C4-2B (cell line): ENCODE data around the gene SLC2A13.
"Not testable (repeated sequence)": the region's sequence is repeated elsewhere in the genome, so short reads cannot be mapped to it uniquely, and the experiment has no call there.

Experiments used
- H3K27ac ChIP-seq: fragments of 450-650 bp; 2 replicates; pipeline ENCODE4 v1.5.1; 2017
- CTCF ChIP-seq: fragments of 450-650 bp; conservative IDR thresholded peaks from 2 replicates; pipeline ENCODE4 v1.5.1; 2017; ENCODE audit warnings: mild to moderate bottlenecking
- ZFX ChIP-seq: fragments of 450-650 bp; IDR thresholded peaks from 2 replicates; pipeline ENCODE4 v1.6.1; 2017

SLC2A13 gene

GRCh38 chr12:39872425-39872824 is 233.5 kb downstream of the SLC2A13 start:
- H3K27ac ChIP-seq = no peak overlapping the region
- TF ChIP-seq ZFX (no peak), CTCF (no peak)

- H3K27ac ChIP-seq = no peak overlapping the region
- TF ChIP-seq ZFX (no peak), CTCF (no peak)
These were observed 237.6 kb downstream of the SLC2A13 start for GRCh38 chr12:39868328-39868725.

GRCh38 chr12:39867631-39868327 is 238.1 kb downstream of the SLC2A13 start:
- TF ChIP-seq ZFX = no peak
- TF ChIP-seq CTCF = no peak

GRCh38 chr12:39866135-39866534 is 239.7 kb downstream of the SLC2A13 start:
- H3K27ac ChIP-seq = no peak overlapping the region
- TF ChIP-seq CTCF (no peak), ZFX (no peak)

More at GRCh38 chr12:39867631-39868327, 238.1 kb downstream of the SLC2A13 start:
- H3K27ac ChIP-seq = no peak overlapping the region

GRCh38 chr12:39860695-39861094 is 245.2 kb downstream of the SLC2A13 start:
- no peak for TF ChIP-seq CTCF
- no peak for TF ChIP-seq ZFX
- no peak overlapping the region for H3K27ac ChIP-seq

- no peak for TF ChIP-seq CTCF
- no peak for TF ChIP-seq ZFX
- H3K27ac ChIP-seq = no peak overlapping the region
These were observed 252.9 kb downstream of the SLC2A13 start for GRCh38 chr12:39853003-39853402.

- no peak for TF ChIP-seq ZFX
- no peak for TF ChIP-seq CTCF
- H3K27ac ChIP-seq = no peak overlapping the region
These were observed 253.5 kb downstream of the SLC2A13 start for GRCh38 chr12:39852346-39852745.

GRCh38 chr12:39848218-39848617 is 257.7 kb downstream of the SLC2A13 start:
- not testable (repeated sequence) for H3K27ac ChIP-seq
